ENCODE measurements around the gene SSC5D. TPM values are rescaled to one million over a fixed set of nuclear protein-coding genes. Genes with fewer than 3 reads are reported as not detected.
A peak's percentile ranks its signal among the peaks of the same experiment; 100 is the strongest.

SSC5D gene
- total and polyA plus RNA-seq, 2 experiments from 2014 or later = 0.60 to 0.89 TPM

DNA sequence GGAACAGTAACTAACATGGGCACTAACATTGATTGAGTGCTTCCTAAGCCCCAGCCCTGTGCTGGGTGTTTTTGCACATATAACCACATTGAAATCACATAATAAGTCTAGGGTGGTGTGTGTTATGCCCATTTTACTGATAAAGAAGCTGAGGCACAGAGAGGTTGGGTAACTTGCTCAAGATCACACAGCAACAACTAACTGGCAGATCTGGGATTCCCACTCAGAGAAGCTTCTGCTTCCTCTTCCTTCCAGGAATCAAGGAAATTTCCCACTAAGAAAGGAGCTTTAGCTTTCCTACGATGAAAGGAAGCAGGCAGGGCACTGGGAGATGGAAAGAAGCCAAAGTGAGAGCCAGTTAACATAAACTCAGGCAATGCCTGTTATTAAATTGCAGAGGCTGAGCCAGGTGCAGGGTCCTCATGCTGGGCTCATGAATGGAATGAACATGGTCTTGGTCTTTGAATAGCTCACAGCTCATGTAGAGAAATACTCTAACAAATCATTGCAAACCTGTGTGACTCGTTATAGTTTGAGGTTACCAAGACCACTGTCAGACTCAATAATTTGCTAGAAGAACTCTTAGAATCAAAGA, 10.1 kb downstream of the SSC5D start:
- no peaks in the 10 kb centered on the region for H3K4me1 ChIP-seq (ENCODE audit: low read depth)
- H3K4me3 ChIP-seq = no peak overlapping the region
- TF ChIP-seq, protein P1, sequence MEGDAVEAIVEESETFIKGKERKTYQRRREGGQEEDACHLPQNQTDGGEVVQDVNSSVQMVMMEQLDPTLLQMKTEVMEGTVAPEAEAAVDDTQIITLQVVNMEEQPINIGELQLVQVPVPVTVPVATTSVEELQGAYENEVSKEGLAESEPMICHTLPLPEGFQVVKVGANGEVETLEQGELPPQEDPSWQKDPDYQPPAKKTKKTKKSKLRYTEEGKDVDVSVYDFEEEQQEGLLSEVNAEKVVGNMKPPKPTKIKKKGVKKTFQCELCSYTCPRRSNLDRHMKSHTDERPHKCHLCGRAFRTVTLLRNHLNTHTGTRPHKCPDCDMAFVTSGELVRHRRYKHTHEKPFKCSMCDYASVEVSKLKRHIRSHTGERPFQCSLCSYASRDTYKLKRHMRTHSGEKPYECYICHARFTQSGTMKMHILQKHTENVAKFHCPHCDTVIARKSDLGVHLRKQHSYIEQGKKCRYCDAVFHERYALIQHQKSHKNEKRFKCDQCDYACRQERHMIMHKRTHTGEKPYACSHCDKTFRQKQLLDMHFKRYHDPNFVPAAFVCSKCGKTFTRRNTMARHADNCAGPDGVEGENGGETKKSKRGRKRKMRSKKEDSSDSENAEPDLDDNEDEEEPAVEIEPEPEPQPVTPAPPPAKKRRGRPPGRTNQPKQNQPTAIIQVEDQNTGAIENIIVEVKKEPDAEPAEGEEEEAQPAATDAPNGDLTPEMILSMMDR (IDR thresholded peaks at IDR 0.05; ENCODE audit: low read depth, low read length) = no peak
- no peaks in the 10 kb centered on the region for H3K36me3 ChIP-seq
- no peak for DNase-seq (ENCODE audit: low read depth in 1 of 2, low spot score in 1 of 2)
- no peaks in the 10 kb centered on the region for H3K27me3 ChIP-seq
- H3K9me3 ChIP-seq (ENCODE audit: low read depth) = no peaks in the 10 kb centered on the region
- no peak overlapping the region for H3K27ac ChIP-seq

DNA sequence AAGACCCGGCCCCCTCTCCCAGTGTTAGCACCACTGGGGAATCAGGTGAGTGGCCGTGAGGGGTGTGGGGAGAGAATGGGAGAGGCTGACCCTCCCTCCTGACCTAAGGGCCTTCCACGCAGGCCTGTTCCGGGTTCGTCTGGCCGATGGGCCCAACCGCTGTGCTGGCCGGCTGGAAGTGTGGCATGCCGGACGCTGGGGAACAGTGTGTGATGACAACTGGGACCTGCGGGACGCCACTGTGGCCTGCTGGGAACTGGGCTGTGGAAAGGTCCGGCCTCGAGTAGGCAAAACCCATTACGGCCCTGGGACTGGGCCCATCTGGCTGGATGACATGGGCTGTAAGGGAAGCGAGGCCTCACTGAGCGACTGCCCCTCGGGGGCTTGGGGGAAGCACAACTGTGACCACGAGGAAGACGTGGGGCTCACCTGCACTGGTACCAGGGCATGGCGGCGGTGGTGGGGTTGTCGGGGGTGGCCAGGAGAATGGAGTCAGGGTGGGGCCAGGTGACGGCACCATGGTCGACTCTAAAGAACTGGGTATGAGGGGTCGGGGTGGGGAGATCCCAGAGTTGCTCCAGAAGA, 12.2 kb downstream of the SSC5D start:
- TF ChIP-seq, protein P1 (IDR thresholded peaks at IDR 0.05; ENCODE audit: low read depth, low read length) = no peak
- no peaks in the 10 kb centered on the region for H3K36me3 ChIP-seq
- no peak for DNase-seq (ENCODE audit: low read depth in 1 of 2, low spot score in 1 of 2)
- H3K27me3 ChIP-seq = peaks cover 4% of the 10 kb centered on the region
- no peak overlapping the region for H3K27ac ChIP-seq
- H3K4me1 ChIP-seq (ENCODE audit: low read depth) = no peaks in the 10 kb centered on the region
- H3K4me3 ChIP-seq = no peak overlapping the region
- H3K9me3 ChIP-seq (ENCODE audit: low read depth) = no peaks in the 10 kb centered on the region

DNA sequence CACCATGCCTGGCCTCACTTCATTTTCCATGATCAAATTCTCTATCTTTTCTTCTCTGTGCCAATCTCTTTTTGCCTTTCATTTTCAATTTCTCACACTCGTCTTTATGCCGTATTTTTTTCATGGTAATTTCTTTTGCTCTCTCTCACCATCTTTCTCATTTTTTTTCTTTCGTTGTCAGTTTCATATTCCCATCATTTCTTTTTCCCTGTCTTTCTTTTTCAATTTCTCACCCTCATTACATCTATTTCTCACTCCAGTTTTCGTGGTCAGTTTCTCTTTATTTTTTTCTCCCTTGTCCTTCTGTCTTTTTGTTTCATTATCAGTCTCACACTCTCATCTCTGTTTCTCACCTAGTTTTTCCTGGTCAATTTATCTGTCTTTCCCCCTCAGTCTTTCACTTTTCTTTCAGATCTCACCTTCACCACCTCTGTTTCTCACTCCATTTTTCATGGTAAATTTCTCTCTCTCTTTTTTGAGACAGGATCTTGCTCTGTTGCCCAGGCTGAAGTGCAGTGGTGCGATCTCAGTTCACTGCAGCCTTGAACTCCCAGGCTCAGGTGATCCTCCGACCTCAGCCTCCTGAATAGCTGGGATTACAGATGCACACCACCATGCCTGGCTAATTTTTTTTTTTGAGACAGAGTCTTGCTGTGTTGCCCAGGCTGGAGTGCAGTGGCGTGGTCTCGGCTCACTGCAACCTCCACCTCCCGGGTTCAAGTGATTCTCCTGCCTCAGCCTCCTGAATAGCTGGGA, 14.1 kb downstream of the SSC5D start:
- H3K36me3 ChIP-seq = no peaks in the 10 kb centered on the region
- no peaks in the 10 kb centered on the region for H3K4me1 ChIP-seq (ENCODE audit: low read depth)
- H3K27me3 ChIP-seq = peaks cover 4% of the 10 kb centered on the region
- H3K4me3 ChIP-seq = no peak overlapping the region
- no peak overlapping the region for H3K27ac ChIP-seq
- TF ChIP-seq, protein P1 (IDR thresholded peaks at IDR 0.05; ENCODE audit: low read depth, low read length) = no peak
- no peak for DNase-seq (ENCODE audit: low read depth in 1 of 2, low spot score in 1 of 2)
- H3K9me3 ChIP-seq (ENCODE audit: low read depth) = no peaks in the 10 kb centered on the region

DNA sequence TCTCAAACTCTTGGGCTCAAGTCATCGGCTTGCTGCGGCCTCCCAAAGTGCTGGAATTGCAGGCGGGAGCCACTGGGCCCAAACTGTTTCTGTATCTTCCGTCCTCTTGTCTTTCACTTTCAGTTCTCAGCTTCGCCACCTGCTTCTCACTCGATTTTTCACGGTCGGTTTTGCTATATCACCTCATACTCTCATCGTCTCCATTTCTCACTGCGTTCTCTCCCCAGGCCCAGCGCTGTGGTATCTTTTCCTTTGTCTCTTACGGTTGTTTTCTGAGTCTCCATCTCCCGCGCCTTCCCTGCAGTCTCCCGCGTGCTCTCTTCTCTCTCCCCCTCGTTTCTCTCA, 14.9 kb downstream of the SSC5D start:
- H3K4me1 ChIP-seq (ENCODE audit: low read depth) = no peaks in the 10 kb centered on the region
- H3K4me3 ChIP-seq = no peak overlapping the region
- H3K27ac ChIP-seq = no peak overlapping the region
- H3K9me3 ChIP-seq (ENCODE audit: low read depth) = no peaks in the 10 kb centered on the region
- TF ChIP-seq, protein P1 (IDR thresholded peaks at IDR 0.05; ENCODE audit: low read depth, low read length) = no peak
- H3K27me3 ChIP-seq = peaks cover 4% of the 10 kb centered on the region
- H3K36me3 ChIP-seq = no peaks in the 10 kb centered on the region
- DNase-seq (ENCODE audit: low read depth in 1 of 2, low spot score in 1 of 2) = no peak

DNA sequence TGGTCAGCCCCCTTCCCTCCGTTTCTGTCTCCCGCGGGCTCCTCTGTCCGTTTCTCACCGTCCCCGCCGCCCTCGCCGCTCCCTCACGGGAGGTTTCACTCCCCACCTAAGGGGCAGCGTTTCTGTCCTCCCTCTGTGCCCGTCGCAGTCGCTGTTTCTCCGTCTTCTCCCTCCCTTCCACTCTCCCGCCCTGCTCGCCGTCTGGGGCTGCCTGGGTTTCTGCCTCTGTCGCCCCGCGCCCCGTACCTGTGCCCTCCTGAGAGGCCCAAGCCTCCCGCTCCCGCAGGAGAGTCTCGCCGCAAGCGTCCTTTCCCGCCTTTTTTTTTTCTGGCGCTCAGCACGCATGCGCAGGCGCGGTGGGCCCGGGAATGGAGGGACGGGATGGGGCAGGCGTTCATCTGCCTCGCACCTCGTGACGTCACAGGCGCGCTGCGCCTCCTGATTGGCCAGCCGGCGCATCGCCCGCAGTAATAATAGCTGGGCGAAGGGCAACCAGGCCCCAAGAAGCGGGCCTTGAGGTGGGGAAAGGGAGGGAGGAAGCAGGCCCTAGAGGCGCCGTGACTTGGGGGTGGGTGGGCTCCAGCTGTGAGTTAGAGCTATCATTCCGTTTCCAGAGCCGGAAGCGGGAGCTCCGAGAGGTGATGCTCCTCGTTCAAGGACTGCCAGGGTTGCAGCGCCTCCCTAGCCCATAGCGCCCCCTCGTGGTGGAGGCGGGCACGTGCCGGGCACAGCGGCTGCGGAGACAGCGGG, 15.4 kb downstream of the SSC5D start:
- H3K27me3 ChIP-seq = peaks cover 4% of the 10 kb centered on the region
- H3K9me3 ChIP-seq (ENCODE audit: low read depth) = no peaks in the 10 kb centered on the region
- H3K4me1 ChIP-seq (ENCODE audit: low read depth) = no peaks in the 10 kb centered on the region
- H3K27ac ChIP-seq = no peak overlapping the region
- TF ChIP-seq, protein P1 (IDR thresholded peaks at IDR 0.05; ENCODE audit: low read depth, low read length) = peak; percentile 95
- H3K36me3 ChIP-seq = no peaks in the 10 kb centered on the region
- DNase-seq (ENCODE audit: low read depth in 1 of 2, low spot score in 1 of 2) = peak; percentile 93 to 95
- peak overlapping the region; percentile 24 for H3K4me3 ChIP-seq

Data from cardiac muscle cell (in vitro differentiated cells and primary cell).